ENCODE measurements around the gene GTSF1L.

GRCh38 chr20:43702502-43702901, 24.3 kb downstream of the GTSF1L start:
- no peak for TF ChIP-seq CTCF (IDR thresholded peaks at IDR 0.05; ENCODE audit: insufficient read depth, low read depth, low read length)
- TF ChIP-seq EZH2 (IDR thresholded peaks at IDR 0.05; ENCODE audit: insufficient read depth, low read length): no peak
